GM19239 (cell line): ENCODE data around the gene ARHGAP8.
"Not testable (repeated sequence)": the region's sequence is repeated elsewhere in the genome, so short reads cannot be mapped to it uniquely, and the experiment has no call there.

Experiments used
- DNase-seq: peaks from one replicate; pipeline ENCODE4 v3.0.0; 2011; ENCODE audit warnings: low spot score; ENCODE audit not compliant: insufficient read length
- FAIRE-seq: peaks from 2 replicates; lab custom pipeline; 2011; peaks lifted over from hg19 to GRCh38; lab: Jason Lieb, UNC

Gene ARHGAP8

DNA sequence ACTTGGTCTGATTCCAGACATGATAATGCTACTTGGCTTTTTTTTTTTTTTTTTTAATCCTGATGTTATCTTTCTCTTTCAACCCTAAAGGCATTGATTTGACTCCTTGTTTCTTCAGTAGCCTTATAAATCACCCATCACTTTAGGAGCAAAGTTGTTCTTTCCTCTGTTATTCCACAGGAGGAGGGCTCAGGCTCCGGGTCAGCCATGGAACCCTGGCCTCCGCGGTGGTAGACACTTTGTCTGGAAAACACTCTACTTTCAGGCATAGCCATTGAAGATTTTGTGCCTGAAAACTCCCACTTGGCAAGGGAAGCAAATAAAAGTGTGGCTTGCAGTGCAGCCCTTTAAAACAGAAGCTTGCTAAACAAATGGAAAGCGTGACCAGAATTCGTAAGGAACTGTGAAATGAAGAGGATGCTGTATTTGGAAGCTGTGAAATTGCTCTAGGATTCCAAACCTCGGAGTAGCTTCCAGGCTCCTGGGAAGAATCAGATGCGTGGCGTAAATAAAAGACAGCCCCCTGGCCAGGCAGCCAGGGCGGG lies 44.9 kb downstream of the ARHGAP8 start:
- DNase-seq: no peak
- no peak for FAIRE-seq

- DNase-seq (no peak), FAIRE-seq (no peak)
Observed at GRCh38 chr22:44799077-44799945, 46.9 kb downstream of the ARHGAP8 start.

DNA sequence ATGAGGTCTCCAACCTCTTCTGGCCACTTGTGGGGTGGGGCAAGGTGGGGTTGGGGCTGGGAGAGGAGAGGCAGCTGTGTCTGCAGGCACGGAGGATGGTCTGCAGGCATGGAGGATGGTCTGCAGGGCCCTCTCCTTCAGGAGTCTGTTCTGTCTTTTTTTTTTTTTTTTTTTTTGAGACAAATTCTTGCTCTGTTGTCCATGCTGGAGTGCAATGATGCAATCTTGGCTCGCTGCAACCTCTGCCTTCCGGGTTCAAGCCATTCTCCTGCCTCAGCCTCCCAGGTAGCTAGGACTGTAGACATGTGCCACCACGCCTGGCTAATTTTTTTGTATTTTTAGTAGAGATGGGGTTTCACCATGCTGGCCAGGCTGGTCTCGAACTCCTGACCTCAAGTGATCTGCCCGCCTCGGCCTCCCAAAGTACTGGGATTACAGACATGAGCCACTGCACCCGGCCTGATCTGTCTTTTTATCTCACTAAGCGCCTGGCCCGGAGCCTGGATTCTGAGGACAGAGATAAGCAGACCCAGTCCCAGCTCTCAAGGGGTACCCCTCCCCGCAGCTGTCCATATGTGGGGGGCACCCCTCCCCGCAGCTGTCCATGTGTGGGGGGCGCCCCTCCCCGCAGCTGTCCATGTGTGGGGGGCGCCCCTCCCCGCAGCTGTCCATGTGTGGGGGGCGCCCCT lies 47.7 kb downstream of the ARHGAP8 start:
- DNase-seq: not testable (repeated sequence)

GRCh38 chr22:44801476-44801875 lies 49.1 kb downstream of the ARHGAP8 start:
- no peak for FAIRE-seq
- DNase-seq: no peak

More for the DNA sequence above, 47.7 kb downstream of the ARHGAP8 start:
- not testable (repeated sequence) for FAIRE-seq

GRCh38 chr22:44802071-44802700 lies 49.8 kb downstream of the ARHGAP8 start:
- DNase-seq: no peak
- no peak for FAIRE-seq

GRCh38 chr22:44802956-44803355 lies 50.6 kb downstream of the ARHGAP8 start:
- FAIRE-seq (no peak), DNase-seq (no peak)

DNA sequence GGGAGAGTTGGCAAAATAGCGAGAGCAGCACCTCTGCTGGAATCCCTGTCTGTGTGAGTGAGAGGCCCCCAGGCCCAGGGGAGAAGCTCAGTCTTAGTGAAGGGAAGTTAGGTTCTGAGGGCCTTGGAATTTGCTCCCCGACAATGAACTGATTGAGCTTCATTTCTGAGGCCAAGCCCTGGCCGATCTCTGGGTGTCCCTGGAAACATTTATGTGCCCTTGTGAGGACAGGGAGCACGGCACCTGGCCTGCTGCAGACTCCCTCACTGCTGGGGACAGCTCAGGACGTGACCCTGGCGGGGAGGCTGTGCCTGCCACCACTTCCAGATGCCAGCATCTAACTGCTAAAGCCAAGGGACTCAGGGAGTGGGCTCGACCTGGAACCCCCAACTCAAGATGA lies 52.0 kb downstream of the ARHGAP8 start:
- DNase-seq: no peak
- no peak for FAIRE-seq

DNA sequence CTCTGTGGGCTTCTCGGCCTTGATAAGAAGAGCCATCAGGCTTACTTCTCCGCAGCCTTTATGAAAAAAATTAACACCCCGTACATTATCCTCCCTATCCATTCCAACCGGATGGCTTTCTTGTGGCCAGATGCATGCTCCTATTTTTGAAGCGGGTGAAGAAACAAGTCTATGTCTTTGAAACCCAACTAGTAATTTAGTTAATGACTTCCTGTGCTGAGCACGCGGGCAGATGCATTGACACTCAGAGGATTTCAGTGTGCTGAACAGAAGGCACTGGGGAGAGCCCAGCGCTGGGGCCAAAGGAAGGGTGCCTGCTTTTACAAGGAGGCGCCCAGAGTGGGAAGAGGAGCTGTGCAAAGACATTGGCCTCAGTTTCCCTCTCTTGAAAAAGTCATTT lies 53.3 kb downstream of the ARHGAP8 start:
- no peak for DNase-seq
- FAIRE-seq: no peak

DNA sequence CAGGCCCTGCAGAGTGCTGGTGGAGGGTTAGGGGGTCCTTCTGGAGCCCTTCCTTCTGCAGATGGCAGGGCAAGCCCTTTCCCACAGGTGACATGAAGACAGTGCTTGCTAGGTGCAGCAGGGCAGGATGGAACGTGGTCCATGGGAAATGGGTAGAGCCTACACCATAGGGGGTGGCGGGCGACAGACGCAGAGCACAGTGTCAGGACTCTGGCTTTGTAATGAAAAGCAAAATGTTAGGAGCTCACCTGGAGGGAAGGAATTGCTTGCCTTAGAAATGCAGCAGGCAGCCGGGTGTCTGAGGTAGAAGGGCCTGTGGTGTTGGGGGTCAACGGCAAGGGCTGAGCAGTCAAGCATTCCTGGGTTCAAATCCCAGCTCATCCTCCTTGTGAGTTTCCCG lies 54.9 kb downstream of the ARHGAP8 start:
- no peak for FAIRE-seq
- no peak for DNase-seq

DNA sequence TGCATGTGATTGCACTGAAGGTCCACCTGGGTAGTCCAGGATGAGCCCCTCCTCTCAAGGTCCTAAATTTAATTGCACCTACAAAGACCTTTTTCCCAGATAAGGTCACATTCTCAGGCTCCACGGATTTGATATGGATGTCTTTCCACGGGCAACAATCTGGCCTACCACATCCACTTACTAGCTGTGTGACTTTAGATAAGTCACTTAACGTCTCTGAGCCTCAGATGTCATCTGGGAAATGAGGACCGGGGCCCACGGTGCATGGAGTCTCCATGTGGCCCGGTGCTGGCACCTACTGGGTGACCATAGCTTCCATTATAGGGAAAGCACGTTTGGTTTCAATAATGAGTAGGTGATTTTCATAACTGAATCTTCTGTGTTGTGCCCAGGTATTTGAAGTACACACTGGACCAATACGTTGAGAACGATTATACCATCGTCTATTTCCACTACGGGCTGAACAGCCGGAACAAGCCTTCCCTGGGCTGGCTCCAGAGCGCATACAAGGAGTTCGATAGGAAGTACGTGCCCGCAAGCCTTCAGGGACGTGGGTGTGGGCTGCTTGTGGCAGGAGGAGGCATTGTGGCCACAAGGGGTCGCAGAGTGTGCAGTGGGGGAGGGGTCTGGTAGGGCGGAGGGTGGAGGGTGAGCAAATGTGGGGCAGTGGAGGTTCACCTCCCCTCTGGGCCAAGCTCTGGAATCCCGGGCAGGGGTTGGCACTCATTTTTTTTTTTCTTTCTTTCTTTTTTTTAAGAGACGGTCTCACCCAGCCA lies 55.7 kb downstream of the ARHGAP8 start:
- FAIRE-seq: no peak

GRCh38 chr22:44809456-44809855 lies 57.1 kb downstream of the ARHGAP8 start:
- no peak for FAIRE-seq

More for the DNA sequence above, 55.7 kb downstream of the ARHGAP8 start:
- DNase-seq: no peak

GRCh38 chr22:44811141-44811540 lies 58.8 kb downstream of the ARHGAP8 start:
- no peak for DNase-seq
- FAIRE-seq: no peak

More at GRCh38 chr22:44809456-44809855, 57.1 kb downstream of the ARHGAP8 start:
- no peak for DNase-seq

DNA sequence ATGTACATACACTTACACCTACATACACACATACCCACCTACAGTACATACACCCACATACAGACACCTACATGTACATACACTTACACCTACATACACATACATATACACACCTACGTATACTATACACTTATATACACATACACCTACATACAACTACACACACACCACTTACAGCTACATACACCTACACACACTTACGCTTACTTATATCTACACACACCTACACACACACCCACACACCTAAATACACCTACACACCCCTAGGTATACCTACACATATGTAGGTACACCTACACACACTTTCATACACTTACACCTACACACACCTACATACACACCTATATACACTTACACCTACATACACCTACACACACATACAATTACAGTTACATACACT lies 61.0 kb downstream of the ARHGAP8 start:
- FAIRE-seq: no peak
- DNase-seq: no peak

DNA sequence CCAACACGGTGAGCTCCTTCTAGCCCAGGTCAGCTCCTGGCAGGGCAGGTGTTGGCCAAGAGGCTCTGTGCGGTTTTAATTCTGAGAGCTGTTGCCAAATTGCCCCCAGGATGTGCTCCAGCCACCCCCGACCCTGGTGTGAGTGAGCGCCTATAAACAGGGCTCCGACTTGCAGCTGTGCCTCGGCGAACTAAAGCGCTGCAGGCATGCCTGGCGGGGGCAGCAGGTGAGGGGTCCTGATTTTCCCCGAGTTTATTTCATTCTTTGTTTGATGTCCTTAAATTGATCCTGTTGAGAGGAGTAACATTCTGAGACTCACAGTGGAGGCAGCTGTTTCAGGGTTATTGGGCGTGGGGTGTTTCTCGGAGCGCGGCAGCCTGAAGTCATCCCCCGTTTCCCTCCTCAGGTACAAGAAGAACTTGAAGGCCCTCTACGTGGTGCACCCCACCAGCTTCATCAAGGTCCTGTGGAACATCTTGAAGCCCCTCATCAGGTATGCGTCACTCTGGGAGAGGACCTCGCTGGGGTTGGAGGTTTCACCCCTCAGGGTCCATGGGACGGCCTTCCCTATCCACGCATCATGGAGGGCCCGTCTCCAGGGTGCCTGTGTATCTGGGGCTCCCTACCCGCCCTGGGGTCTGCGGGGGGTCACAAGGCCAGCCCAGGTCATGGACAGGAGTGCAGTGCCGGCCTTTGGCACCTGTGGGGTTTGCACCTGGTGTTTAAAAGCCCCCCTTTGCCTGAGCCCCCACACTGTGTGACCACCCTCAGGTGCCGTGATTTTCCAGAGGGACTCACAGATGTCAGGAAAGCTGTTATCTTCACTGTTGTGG lies 62.1 kb downstream of the ARHGAP8 start:
- FAIRE-seq: no peak
- DNase-seq: no peak

DNA sequence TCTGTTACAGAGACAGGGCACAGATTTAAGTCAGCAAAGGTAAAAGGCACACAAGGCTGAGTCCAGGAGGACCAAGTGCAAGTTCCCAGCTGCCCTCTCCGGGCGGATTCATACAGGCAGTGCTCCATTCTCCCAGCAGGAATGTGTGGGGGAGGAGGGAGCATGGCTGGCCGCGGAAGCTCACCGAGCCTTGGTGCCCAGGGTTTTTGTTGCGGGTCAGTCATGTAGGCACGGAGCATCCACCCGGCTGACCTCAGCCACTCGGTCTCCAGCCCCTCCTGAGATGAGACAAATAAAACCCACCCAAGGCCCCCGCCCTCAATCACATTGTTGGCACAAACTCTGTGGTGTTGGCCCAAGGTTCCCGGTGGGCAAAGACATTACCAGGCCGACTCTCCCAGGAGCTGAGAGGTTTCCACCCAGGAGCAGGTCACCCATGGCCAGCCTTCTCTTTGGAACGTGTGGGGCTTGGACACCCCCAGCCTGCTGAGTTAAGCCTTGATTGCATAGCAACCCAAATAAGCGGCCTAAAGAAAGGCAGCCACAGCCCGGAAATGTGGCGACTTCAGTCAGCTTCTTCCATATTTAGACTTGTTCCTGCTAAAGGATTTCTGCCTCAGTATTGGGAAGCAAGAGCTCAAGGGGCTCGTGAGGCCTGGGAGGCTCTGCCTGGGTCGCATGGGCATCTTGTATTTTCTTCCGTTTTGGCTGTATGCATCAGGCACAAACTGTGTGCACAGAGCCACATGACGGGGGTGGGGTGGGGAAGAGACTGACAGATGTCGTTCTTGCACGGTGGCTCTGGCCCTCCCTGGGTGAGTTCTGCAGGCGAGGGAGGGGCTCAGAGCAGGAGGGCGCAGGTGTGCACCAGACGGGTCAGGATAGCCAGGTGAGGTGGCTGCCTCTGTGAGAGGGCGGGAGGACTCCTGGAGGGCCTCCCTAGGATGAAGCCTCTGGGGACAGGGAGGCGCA lies 63.0 kb downstream of the ARHGAP8 start:
- no peak for FAIRE-seq
- no peak for DNase-seq

DNA sequence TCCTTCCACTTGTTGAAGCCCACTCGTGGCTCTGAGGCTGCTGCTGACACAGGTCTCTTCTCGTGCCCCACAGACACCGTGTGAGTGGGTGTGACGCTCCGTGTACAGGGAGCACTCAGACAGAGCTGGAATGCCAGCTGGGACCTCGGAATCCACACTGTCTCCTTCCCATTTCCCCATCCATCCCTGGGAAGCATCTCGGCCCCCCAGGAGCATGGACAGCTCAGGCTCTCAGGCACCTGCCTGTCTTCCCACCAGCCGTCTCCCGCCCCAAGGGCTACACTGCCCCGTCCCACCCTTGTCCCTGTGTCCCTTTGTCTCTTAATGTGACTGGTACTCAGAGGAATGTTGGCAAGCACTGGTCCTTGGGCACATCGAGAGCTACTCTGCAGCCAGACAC lies 63.8 kb downstream of the ARHGAP8 start:
- DNase-seq (no peak), FAIRE-seq (no peak)

- no peak for FAIRE-seq
- DNase-seq: no peak
Observed at GRCh38 chr22:44818727-44819126, 66.4 kb downstream of the ARHGAP8 start.
